BE2C (cell line): ENCODE data around the gene NECAB2.

Source experiments
- DNase-seq: peaks from one replicate; pipeline ENCODE4 v3.0.0-alpha.2; 2020
- H3K27me3 ChIP-seq: fragments of 250-450 bp; sonication (Bioruptor Pico); 2 replicates; pipeline ENCODE4 v1.5.1; 2020; ENCODE audit warnings: mild to moderate bottlenecking
- H3K36me3 ChIP-seq: fragments of 250-450 bp; sonication (Bioruptor Pico); 2 replicates; pipeline ENCODE4 v1.5.1; 2020; ENCODE audit warnings: mild to moderate bottlenecking
- H3K4me1 ChIP-seq: fragments of 250-450 bp; sonication (Bioruptor Pico); 2 replicates; pipeline ENCODE4 v1.5.1; 2020
- H3K4me3 ChIP-seq: 2 replicates; pipeline ENCODE4 v1.5.1; 2011; ENCODE audit warnings: low read depth, low read length
- H3K9me3 ChIP-seq: fragments of 250-450 bp; sonication (Bioruptor Pico); 2 replicates; pipeline ENCODE4 v1.5.1; 2020
- CTCF ChIP-seq: IDR thresholded peaks from 2 replicates; pipeline ENCODE4 v1.5.1; 2012; ENCODE audit warnings: mild to moderate bottlenecking, low read depth, low read length

Gene NECAB2

GRCh38 chr16:83953796-83954576 lies 14.1 kb upstream of the NECAB2 start:
- H3K9me3 ChIP-seq, result no peaks in the 10 kb centered on the region
- H3K4me3 ChIP-seq, result peak overlapping the region; percentile 62
- H3K27me3 ChIP-seq, result peaks cover 12% of the 10 kb centered on the region
- TF ChIP-seq CTCF, result peak; percentile 59
- H3K36me3 ChIP-seq, result no peaks in the 10 kb centered on the region
- DNase-seq, result no peak
- peaks cover 5% of the 10 kb centered on the region; the same call in 1 of the 2 replicates for H3K4me1 ChIP-seq

- no peak for TF ChIP-seq CTCF
- H3K36me3 ChIP-seq, result no peaks in the 10 kb centered on the region
- H3K4me3 ChIP-seq, result no peak overlapping the region
- H3K4me1 ChIP-seq, result peaks cover 5% of the 10 kb centered on the region; the same call in 1 of the 2 replicates
- H3K27me3 ChIP-seq, result peaks cover 12% of the 10 kb centered on the region
- DNase-seq, result no peak
- no peaks in the 10 kb centered on the region for H3K9me3 ChIP-seq
Observed at GRCh38 chr16:83954577-83955016, 13.4 kb upstream of the NECAB2 start.

GRCh38 chr16:83955218-83956130 lies 12.6 kb upstream of the NECAB2 start:
- Histone ChIP-seq H3K4me1 (peaks cover 5% of the 10 kb centered on the region; the same call in 1 of the 2 replicates), H3K36me3 (no peaks in the 10 kb centered on the region), H3K27me3 (peaks cover 12% of the 10 kb centered on the region), H3K4me3 (no peak overlapping the region), H3K9me3 (no peaks in the 10 kb centered on the region)
- no peak for DNase-seq
- TF ChIP-seq CTCF, result no peak

GRCh38 chr16:83956336-83957289 lies 11.4 kb upstream of the NECAB2 start:
- Histone ChIP-seq H3K36me3 (no peaks in the 10 kb centered on the region), H3K27me3 (peaks cover 12% of the 10 kb centered on the region), H3K9me3 (no peaks in the 10 kb centered on the region), H3K4me1 (peaks cover 5% of the 10 kb centered on the region; the same call in 1 of the 2 replicates), H3K4me3 (no peak overlapping the region)
- TF ChIP-seq CTCF, result peak; percentile 90
- DNase-seq, result peak; percentile 87

- H3K9me3 ChIP-seq, result no peaks in the 10 kb centered on the region
- TF ChIP-seq CTCF, result no peak
- no peaks in the 10 kb centered on the region for H3K36me3 ChIP-seq
- H3K4me3 ChIP-seq, result no peak overlapping the region
- peaks cover 5% of the 10 kb centered on the region; the same call in 1 of the 2 replicates for H3K4me1 ChIP-seq
- DNase-seq, result no peak
- peaks cover 12% of the 10 kb centered on the region for H3K27me3 ChIP-seq
Observed at GRCh38 chr16:83957296-83957855, 10.7 kb upstream of the NECAB2 start.
